ENCODE data around the gene ANAPC15.

Gene ANAPC15

DNA sequence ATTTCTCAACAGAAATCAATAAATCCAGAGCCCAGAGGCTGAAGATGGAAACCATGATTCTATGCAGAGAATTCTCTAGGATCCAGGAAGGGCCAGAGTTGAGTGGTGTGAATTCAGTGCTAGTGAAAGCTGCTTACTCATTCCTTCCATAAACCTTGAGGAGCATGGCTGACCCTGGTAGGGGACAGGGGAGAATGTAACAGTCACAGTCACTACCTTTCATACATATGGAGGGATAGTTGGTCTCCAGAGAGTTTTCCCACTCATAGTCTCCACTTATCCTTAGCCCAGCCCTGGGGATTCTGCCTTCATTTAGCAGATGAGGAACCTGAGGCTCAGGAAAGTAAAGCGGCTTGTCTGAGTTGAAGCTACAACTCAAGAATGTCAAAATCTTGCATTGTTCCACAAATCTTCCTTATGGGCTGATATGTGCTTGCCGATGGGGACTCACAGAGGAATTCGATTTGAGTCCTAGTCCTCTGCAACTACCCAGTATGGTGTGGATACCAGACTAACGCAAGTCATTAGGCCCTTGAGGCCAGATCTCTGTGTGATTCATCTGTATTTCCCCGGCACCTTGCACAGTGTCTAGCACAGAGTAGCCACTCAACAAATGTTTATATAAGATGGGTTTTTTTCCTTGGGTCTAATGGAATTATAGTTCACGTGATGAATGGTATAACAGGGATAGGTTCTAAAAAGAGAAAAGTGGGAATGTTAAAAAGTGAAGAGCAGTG lies 3.7 kb upstream of the ANAPC15 start:
- no peak for DNase-seq (ENCODE audit: low spot score)
- in situ Hi-C loops (cut with MboI; ENCODE audit: low sequenced_read_pairs, unreplicated experiment), result no loop called here
- TF ChIP-seq, protein P1, sequence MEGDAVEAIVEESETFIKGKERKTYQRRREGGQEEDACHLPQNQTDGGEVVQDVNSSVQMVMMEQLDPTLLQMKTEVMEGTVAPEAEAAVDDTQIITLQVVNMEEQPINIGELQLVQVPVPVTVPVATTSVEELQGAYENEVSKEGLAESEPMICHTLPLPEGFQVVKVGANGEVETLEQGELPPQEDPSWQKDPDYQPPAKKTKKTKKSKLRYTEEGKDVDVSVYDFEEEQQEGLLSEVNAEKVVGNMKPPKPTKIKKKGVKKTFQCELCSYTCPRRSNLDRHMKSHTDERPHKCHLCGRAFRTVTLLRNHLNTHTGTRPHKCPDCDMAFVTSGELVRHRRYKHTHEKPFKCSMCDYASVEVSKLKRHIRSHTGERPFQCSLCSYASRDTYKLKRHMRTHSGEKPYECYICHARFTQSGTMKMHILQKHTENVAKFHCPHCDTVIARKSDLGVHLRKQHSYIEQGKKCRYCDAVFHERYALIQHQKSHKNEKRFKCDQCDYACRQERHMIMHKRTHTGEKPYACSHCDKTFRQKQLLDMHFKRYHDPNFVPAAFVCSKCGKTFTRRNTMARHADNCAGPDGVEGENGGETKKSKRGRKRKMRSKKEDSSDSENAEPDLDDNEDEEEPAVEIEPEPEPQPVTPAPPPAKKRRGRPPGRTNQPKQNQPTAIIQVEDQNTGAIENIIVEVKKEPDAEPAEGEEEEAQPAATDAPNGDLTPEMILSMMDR (IDR thresholded peaks at IDR 0.05; ENCODE audit: borderline replicate concordance, control extremely low read depth, extremely low read depth, insufficient read depth, missing control alignments), result no peak

DNA sequence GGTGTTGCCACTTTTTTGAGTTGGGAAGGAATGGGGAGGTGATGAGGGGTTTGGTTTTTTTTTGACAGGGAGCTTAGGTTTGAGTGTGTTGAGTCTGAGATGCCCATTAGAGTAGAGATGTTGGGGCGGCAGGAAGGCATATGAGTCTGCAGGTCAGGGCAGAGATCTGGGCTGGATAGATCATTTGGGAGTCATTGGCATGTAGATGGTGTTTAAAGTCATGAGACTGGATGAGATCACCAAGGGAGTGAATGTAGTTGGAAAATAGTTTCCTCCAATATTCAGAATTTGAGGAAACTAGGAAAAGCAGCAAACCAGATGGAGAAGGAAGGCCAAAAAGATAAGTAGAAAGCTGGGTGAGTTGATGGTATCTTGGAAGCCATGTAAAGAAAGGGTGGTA lies 2.1 kb upstream of the ANAPC15 start:
- TF ChIP-seq, protein P1 (IDR thresholded peaks at IDR 0.05; ENCODE audit: borderline replicate concordance, control extremely low read depth, extremely low read depth, insufficient read depth, missing control alignments), result no peak

DNA sequence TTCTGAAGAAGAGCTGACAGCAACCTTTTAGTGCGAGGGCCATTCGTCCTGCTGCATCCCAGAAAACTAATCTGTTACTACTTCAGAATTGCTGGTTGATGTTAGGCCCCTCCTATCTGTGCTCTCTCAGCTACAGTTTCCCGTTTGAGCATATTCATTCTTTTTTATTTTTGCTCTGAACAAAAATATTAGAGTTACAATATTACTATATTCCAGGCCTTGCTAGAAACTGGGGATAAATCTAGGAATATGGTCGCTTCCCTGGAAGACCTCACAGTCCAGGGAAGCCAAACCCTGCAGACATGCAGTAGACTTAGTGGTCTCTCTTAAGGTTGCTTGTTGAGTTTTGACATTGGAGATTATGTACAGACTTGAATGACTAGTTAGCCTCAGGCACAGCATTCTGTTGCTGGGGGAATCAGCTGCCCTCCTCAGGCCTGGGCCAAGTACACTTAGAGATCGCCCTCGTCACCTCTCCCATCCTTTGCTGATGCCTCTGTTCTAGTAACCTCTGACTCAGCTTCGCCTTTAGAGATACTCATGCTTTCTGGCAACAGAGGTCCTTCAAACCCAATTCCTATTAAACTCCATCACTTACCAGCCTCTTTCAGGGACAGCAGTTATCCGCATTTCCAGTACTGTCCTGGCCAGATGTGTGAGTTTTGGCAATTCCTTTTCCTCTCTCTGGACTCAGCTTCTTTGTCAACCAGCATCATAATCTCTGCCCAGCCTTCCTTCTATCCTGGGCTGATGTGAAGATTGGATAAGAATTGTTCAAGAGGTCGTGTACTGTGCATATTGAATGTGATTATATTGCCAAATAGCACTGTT lies 698 bp upstream of the ANAPC15 start:
- no peak for DNase-seq (ENCODE audit: low spot score)
- in situ Hi-C loops (cut with MboI; ENCODE audit: low sequenced_read_pairs, unreplicated experiment), result no loop called here
- TF ChIP-seq, protein P1 (IDR thresholded peaks at IDR 0.05; ENCODE audit: borderline replicate concordance, control extremely low read depth, extremely low read depth, insufficient read depth, missing control alignments), result no peak

More for the DNA sequence above, 2.1 kb upstream of the ANAPC15 start:
- in situ Hi-C loops (cut with MboI; ENCODE audit: low sequenced_read_pairs, unreplicated experiment), result no loop called here
- no peak for DNase-seq (ENCODE audit: low spot score)

DNA sequence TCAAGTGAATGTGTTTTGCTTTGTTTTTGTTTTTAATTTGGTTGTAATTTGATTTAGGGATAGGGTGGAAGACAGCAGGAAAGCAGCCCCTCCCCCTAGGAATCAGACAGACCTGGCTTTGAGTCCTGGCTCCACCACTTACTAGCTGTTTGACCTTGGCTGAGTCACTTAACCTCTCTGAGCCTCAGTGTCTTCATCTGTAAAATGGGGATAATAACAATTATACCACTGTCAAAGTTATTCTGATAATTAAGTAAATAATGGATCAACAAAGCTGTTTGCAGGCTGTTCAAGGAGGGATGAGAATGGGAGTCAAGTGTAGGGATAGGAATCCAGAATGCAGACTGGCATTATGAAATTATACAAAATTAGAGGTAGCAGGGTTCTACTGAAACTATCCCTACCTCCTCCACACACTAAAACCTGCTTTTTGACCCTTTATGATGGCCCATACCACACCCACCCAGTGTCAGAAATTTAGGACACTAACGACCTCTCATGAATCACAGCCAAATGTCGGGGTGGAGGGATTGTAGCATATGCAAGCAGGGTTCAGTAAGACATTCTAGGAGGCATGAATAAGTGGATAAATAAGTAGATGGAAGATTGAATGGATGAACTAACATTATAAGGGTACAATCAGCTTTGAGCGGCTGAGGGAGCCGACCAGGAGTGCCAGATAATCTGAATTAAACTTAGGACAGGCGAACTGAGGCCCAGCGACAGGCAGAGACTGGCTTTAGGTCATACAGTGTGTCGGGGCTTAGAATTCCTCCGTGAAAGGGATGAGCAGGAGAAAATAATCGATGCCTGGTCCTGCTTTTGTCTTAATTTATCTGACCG lies 974 bp downstream of the ANAPC15 start:
- TF ChIP-seq, protein P1 (IDR thresholded peaks at IDR 0.05; ENCODE audit: borderline replicate concordance, control extremely low read depth, extremely low read depth, insufficient read depth, missing control alignments), result no peak
- in situ Hi-C loops (cut with MboI; ENCODE audit: low sequenced_read_pairs, unreplicated experiment), result no loop called here
- no peak for DNase-seq (ENCODE audit: low spot score)

DNA sequence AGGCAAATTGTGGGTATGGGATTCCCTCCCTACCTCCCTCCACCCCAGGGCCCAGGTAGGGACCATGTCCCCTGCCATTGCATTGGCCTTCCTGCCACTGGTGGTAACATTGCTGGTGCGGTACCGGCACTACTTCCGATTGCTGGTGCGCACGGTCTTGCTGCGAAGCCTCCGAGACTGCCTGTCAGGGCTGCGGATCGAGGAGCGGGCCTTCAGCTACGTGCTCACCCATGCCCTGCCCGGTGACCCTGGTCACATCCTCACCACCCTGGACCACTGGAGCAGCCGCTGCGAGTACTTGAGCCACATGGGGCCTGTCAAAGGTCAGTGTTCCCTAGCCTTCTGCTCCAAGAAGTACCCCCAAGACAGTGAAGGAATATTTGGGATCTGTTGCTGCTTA lies 6.6 kb downstream of the ANAPC15 start, which contains the start of gene TOMT:
Gene TOMT (plus strand): TSS at position 37 of the 400 bp plus-strand sequence. CDS start 28 bp downstream, at position 65.
- TF ChIP-seq, protein P1 (IDR thresholded peaks at IDR 0.05; ENCODE audit: borderline replicate concordance, control extremely low read depth, extremely low read depth, insufficient read depth, missing control alignments), result no peak
- in situ Hi-C loops (cut with MboI; ENCODE audit: low sequenced_read_pairs, unreplicated experiment), result no loop called here
- no peak for DNase-seq (ENCODE audit: low spot score)

DNA sequence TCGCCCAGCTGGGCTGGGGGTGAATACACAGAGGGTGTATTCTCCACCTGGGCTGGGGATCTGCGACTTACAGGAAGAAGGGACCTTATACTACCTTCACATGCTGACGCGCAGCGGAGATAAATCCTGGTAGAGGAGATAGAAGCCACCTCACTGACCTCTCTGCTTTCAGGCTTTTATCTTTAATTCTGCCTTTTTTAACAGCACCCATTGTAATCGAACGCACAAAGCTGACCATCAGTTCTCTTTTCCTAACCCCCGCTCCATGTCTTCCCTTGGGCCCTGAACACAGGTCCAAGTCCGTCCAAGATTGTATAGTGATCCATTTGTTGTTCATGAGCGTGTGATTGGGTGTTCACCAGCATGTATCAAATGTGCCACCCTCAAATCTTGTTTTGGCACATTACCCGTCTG lies 8.7 kb downstream of the ANAPC15 start:
- DNase-seq (ENCODE audit: low spot score), result no peak
- TF ChIP-seq, protein P1 (IDR thresholded peaks at IDR 0.05; ENCODE audit: borderline replicate concordance, control extremely low read depth, extremely low read depth, insufficient read depth, missing control alignments), result no peak
- in situ Hi-C loops (cut with MboI; ENCODE audit: low sequenced_read_pairs, unreplicated experiment), result no loop called here
